IMR-90 (cell line): ENCODE results near the gene WDR5. TPM values are rescaled to one million over a fixed set of nuclear protein-coding genes. Genes with fewer than 3 reads are reported as not detected.

Experiments
- ATAC-seq: fragments of 200-7000 bp; cut with Tn5 transposase; 2 replicates; pipeline ENCODE4 v1.9.1; 2020; ENCODE audit warnings: low read depth, mild to moderate bottlenecking, moderate library complexity
- BruUV-seq: library from RNA; stranded (reverse); fragments of 400-500 nt; replicated peaks from 2 replicates; lab custom pipeline; 2021; lab: Mats Ljungman, UMichigan
- CTCF ChIA-PET: fragments of 300-600 bp; formaldehyde crosslinking; extraction: SDS; loops from one replicate; lab custom pipeline; 2021; ENCODE audit warnings: antibody characterized with exemption; lab: Yijun Ruan, JAX
- POLR2A ChIA-PET: fragments of 300-600 bp; sonication (Branson Sonifier 250); formaldehyde crosslinking; loops from one replicate; lab custom pipeline; 2022; ENCODE audit warnings: antibody characterized with exemption; ENCODE audit not compliant: unreplicated experiment; lab: Charles Lee
- DNase-seq: peaks from one replicate; pipeline ENCODE4 v3.0.0; 2013
- H2AFZ ChIP-seq: replicated peaks from 2 replicates; pipeline ENCODE3; 2013; ENCODE audit warnings: low read length, mild to moderate bottlenecking; ENCODE audit not compliant: poor library complexity
- H2AK5ac ChIP-seq: 2 replicates; pipeline ENCODE4 v1.6.1; 2013; ENCODE audit warnings: low read depth, low read length, inconsistent platforms
- H2AK9ac ChIP-seq: replicated peaks from 2 replicates; pipeline ENCODE3; 2013; ENCODE audit warnings: mild to moderate bottlenecking, low read depth, low read length, moderate library complexity; ENCODE audit not compliant: poor library complexity
- H2BK120ac ChIP-seq: 2 replicates; pipeline ENCODE4 v1.6.1; 2013; ENCODE audit warnings: low read depth, low read length, inconsistent platforms
- H2BK15ac ChIP-seq: 3 replicates; pipeline ENCODE4 v1.6.1; 2013; ENCODE audit warnings: low read depth, low read length, inconsistent platforms
- H2BK20ac ChIP-seq: 2 replicates; pipeline ENCODE4 v1.6.1; 2013; ENCODE audit warnings: low read depth, mild to moderate bottlenecking, inconsistent platforms, low read length, moderate library complexity
- H2BK5ac ChIP-seq: 2 replicates; pipeline ENCODE4 v1.6.1; 2013; ENCODE audit warnings: mild to moderate bottlenecking, low read depth, low read length, inconsistent platforms; ENCODE audit not compliant: poor library complexity, severe bottlenecking
- H3K14ac ChIP-seq: replicated peaks from 2 replicates; pipeline ENCODE4 v1.6.1; 2013; ENCODE audit warnings: low read depth, low read length, inconsistent platforms
- H3K18ac ChIP-seq: 2 replicates; pipeline ENCODE4 v1.6.1; 2013; ENCODE audit warnings: low read depth, low read length, control low read depth
- H3K23ac ChIP-seq: 2 replicates; pipeline ENCODE4 v1.6.1; 2013; ENCODE audit warnings: low read depth, low read length, inconsistent platforms
- H3K27ac ChIP-seq: 2 replicates; pipeline ENCODE4 v1.5.1; 2013; ENCODE audit warnings: mild to moderate bottlenecking, control low read depth, low read length; ENCODE audit not compliant: insufficient read depth
- H3K27me3 ChIP-seq: 2 replicates; pipeline ENCODE4 v1.6.1; 2013; ENCODE audit warnings: low read length; ENCODE audit not compliant: control insufficient read depth, insufficient read depth
- H3K36me3 ChIP-seq: 2 replicates; pipeline ENCODE4 v1.6.1; 2013; ENCODE audit warnings: low read length, mixed read lengths; ENCODE audit not compliant: control insufficient read depth, insufficient read depth
- H3K4ac ChIP-seq: 2 replicates; pipeline ENCODE4 v1.6.1; 2013; ENCODE audit warnings: low read depth, low read length, inconsistent platforms
- H3K4me1 ChIP-seq: 2 replicates; pipeline ENCODE4 v1.6.1; 2013; ENCODE audit warnings: low read length, mixed read lengths; ENCODE audit not compliant: control insufficient read depth, insufficient read depth
- H3K4me2 ChIP-seq: 2 replicates; pipeline ENCODE4 v1.6.1; 2013; ENCODE audit warnings: low read depth, mild to moderate bottlenecking, control low read depth, low read length, moderate library complexity
- H3K4me3 ChIP-seq: 2 replicates; pipeline ENCODE4 v1.5.1; 2013; ENCODE audit warnings: low read depth, mild to moderate bottlenecking, control low read depth, low read length, moderate library complexity; ENCODE audit not compliant: insufficient read depth
- H3K56ac ChIP-seq: 2 replicates; pipeline ENCODE4 v1.6.1; 2013; ENCODE audit warnings: low read length, inconsistent platforms; ENCODE audit not compliant: insufficient read depth; ENCODE audit errors: extremely low read depth
- H3K79me1 ChIP-seq, 2 experiments: 2 replicates each; pipeline ENCODE4 v1.6.1; 2013; ENCODE audit warnings: low read length in 2 of 2, inconsistent platforms in 1 of 2, low read depth in 1 of 2
- H3K9ac ChIP-seq: 2 replicates; pipeline ENCODE4 v1.6.1; 2013; ENCODE audit warnings: low read depth, low read length, control low read depth
- H3K9me1 ChIP-seq: 2 replicates; pipeline ENCODE4 v1.6.1; 2013; ENCODE audit warnings: low read length, inconsistent platforms; ENCODE audit not compliant: insufficient read depth
- H3K9me3 ChIP-seq: 2 replicates; pipeline ENCODE4 v1.6.1; 2013; ENCODE audit warnings: low read length; ENCODE audit not compliant: control insufficient read depth, insufficient read depth
- H4K20me1 ChIP-seq: 2 replicates; pipeline ENCODE4 v1.6.1; 2013; ENCODE audit warnings: low read length, inconsistent platforms; ENCODE audit not compliant: insufficient read depth
- H4K5ac ChIP-seq: 2 replicates; pipeline ENCODE4 v1.6.1; 2013; ENCODE audit warnings: mild to moderate bottlenecking, low read depth, low read length, control low read depth
- H4K8ac ChIP-seq, 2 experiments: 2 replicates each; pipeline ENCODE4 v1.6.1; 2013; ENCODE audit warnings: low read depth in 2 of 2, low read length in 2 of 2, control low read depth in 1 of 2, inconsistent platforms in 1 of 2
- H4K91ac ChIP-seq: 2 replicates; pipeline ENCODE4 v1.6.1; 2013; ENCODE audit warnings: low read depth, low read length, inconsistent platforms; ENCODE audit not compliant: insufficient read depth
- BHLHE40 ChIP-seq: fragments of 150-350 bp; IDR thresholded peaks from 2 replicates; pipeline ENCODE4 v1.6.1; 2016; ENCODE audit warnings: mild to moderate bottlenecking, low read depth, low read length
- CEBPB ChIP-seq: IDR thresholded peaks from 2 replicates; pipeline ENCODE4 v1.6.1; 2012; ENCODE audit warnings: low read depth, low read length, improper control_type of control experiment
- CTCF ChIP-seq: conservative IDR thresholded peaks from 2 replicates; pipeline ENCODE4 v1.5.1; 2012; ENCODE audit warnings: mild to moderate bottlenecking, low read depth, low read length, improper control_type of control experiment
- FOS ChIP-seq: fragments of 150-350 bp; IDR thresholded peaks from 2 replicates; pipeline ENCODE4 v1.6.1; 2016; ENCODE audit warnings: low read depth, low read length
- MAFK ChIP-seq: IDR thresholded peaks from 2 replicates; pipeline ENCODE4 v1.6.1; 2012; ENCODE audit warnings: low read depth, low read length, improper control_type of control experiment
- MAZ ChIP-seq: IDR thresholded peaks from 2 replicates; pipeline ENCODE4 v1.6.1; 2012; ENCODE audit warnings: low read depth, mild to moderate bottlenecking, low read length, improper control_type of control experiment, moderate library complexity, borderline replicate concordance
- MXI1 ChIP-seq: IDR thresholded peaks from 2 replicates; pipeline ENCODE4 v1.6.1; 2012; ENCODE audit warnings: low read depth, mild to moderate bottlenecking, low read length, moderate library complexity, borderline replicate concordance
- NFE2L2 ChIP-seq: fragments of 150-350 bp; IDR thresholded peaks from 2 replicates; pipeline ENCODE4 v1.6.1; 2016; ENCODE audit warnings: low read depth, mild to moderate bottlenecking, low read length
- POLR2A ChIP-seq: IDR thresholded peaks from 2 replicates; pipeline ENCODE4 v1.6.1; 2012; ENCODE audit warnings: mild to moderate bottlenecking, low read depth, low read length
- RAD21 ChIP-seq: IDR thresholded peaks from 2 replicates; pipeline ENCODE4 v1.6.1; 2012; ENCODE audit warnings: low read length, improper control_type of control experiment
- RCOR1 ChIP-seq: IDR thresholded peaks from 2 replicates; pipeline ENCODE4 v1.6.1; 2012; ENCODE audit warnings: mild to moderate bottlenecking, low read length, improper control_type of control experiment; ENCODE audit not compliant: insufficient replicate concordance
- RFX5 ChIP-seq: IDR thresholded peaks from 2 replicates; pipeline ENCODE4 v1.8.0; 2012; ENCODE audit warnings: low read depth, mild to moderate bottlenecking, low read length, moderate library complexity
- SMC3 ChIP-seq: fragments of 150-350 bp; IDR thresholded peaks from 2 replicates; pipeline ENCODE4 v1.6.1; 2016; ENCODE audit warnings: low read depth, mild to moderate bottlenecking, antibody characterized with exemption, low read length, moderate library complexity
- WGBS, 2 experiments: methylation state at CpG; one replicate each; pipeline versions ENCODE4 v1.1.5 to v1.1.7; 2013; ENCODE audit warnings: missing lambda C conversion rate in 2 of 2; ENCODE audit not compliant: insufficient read length in 1 of 2; ENCODE audit errors: extremely low coverage in 2 of 2; 5-methylcytosine and 5-hydroxymethylcytosine counted together
- dilution Hi-C: fragments of 300-500 bp; cut with HindIII; formaldehyde crosslinking; loops from one replicate; pipeline ENCODE4 v1.14.3; 2018; ENCODE audit warnings: low sequenced_read_pairs; ENCODE audit not compliant: unreplicated experiment
- in situ Hi-C: fragments of 300-500 bp; cut with MboI; formaldehyde crosslinking; loops from 3 replicates; pipeline ENCODE4 v1.14.3; 2019; ENCODE audit warnings: low sequenced_read_pairs, inconsistent platforms, mixed read lengths
- intact Hi-C: fragments of 100-400 bp; cut with micrococcal nuclease; formaldehyde crosslinking; loops from 2 replicates; pipeline ENCODE4 v1.10.0; 2022
- polyA plus RNA-seq, 3 experiments: library from polyadenylated mRNA; depleted of rRNA; stranded (reverse); fragments of >200 nt; gene quantifications; 2 replicates each; pipeline ENCODE4 v1.2.3, GENCODE V29; 2012; ENCODE audit warnings: low replicate concordance in 1 of 3
- total RNA-seq: library from RNA; depleted of rRNA; stranded (reverse); fragments of >200 nt; gene quantifications from 2 replicates; pipeline ENCODE4 v1.2.3, GENCODE V29; 2012
- TF ChIP-seq, protein P1 (sequence below): fragments of 150-350 bp; IDR thresholded peaks from 2 replicates; pipeline ENCODE4 v1.6.1; 2017; ENCODE audit warnings: mild to moderate bottlenecking, antibody characterized with exemption, low read length, low read depth
- TF ChIP-seq, protein P2 (sequence below): fragments of 150-350 bp; IDR thresholded peaks from 2 replicates; pipeline ENCODE4 v1.6.1; 2016; ENCODE audit warnings: low read depth, mild to moderate bottlenecking, low read length, moderate library complexity, borderline replicate concordance

WDR5 gene
- total and polyA plus RNA-seq, 2 of the 4 experiments (the other 2 are of a cell fraction) = 18.3 to 26.6 TPM

GRCh38 chr9:134198791-134199190 is 62.9 kb downstream of the WDR5 start:
- H3K56ac ChIP-seq = no peak overlapping the region
- H3K27me3 ChIP-seq = peaks cover 12% of the 10 kb centered on the region
- H2BK5ac ChIP-seq = no peak overlapping the region
- no peak overlapping the region for H2BK120ac ChIP-seq
- H4K20me1 ChIP-seq = no peaks in the 10 kb centered on the region
- H3K79me1 ChIP-seq = no peaks in the 10 kb centered on the region
- no peak overlapping the region for H2AK5ac ChIP-seq
- no peak overlapping the region for H3K18ac ChIP-seq
- no peak overlapping the region for H2BK15ac ChIP-seq
- H3K23ac ChIP-seq = no peak overlapping the region
- dilution Hi-C loops = no loop called here
- H3K14ac ChIP-seq = no peak overlapping the region
- ChIA-PET CTCF (no interaction called here), POLR2A (no interaction called here)
- H2BK20ac ChIP-seq = no peak overlapping the region
- no peaks in the 10 kb centered on the region for H3K36me3 ChIP-seq
- no peak overlapping the region for H3K9ac ChIP-seq
- no peak for ATAC-seq
- peaks cover 4% of the 10 kb centered on the region for H3K9me3 ChIP-seq
- no peaks in the 10 kb centered on the region for H3K4me1 ChIP-seq
- WGBS, 2 experiments = no CpG with 5 or more reads among the region's 3 CpGs
- H3K4me2 ChIP-seq = no peak overlapping the region
- no peak overlapping the region for H3K4me3 ChIP-seq
- H3K9me1 ChIP-seq = no peaks in the 10 kb centered on the region
- no peak overlapping the region for H2AFZ ChIP-seq
- TF ChIP-seq RCOR1 = no peak
- no peak for TF ChIP-seq MXI1
- TF ChIP-seq, protein P1, sequence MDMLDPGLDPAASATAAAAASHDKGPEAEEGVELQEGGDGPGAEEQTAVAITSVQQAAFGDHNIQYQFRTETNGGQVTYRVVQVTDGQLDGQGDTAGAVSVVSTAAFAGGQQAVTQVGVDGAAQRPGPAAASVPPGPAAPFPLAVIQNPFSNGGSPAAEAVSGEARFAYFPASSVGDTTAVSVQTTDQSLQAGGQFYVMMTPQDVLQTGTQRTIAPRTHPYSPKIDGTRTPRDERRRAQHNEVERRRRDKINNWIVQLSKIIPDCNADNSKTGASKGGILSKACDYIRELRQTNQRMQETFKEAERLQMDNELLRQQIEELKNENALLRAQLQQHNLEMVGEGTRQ = no peak
- TF ChIP-seq RFX5 = no peak
- TF ChIP-seq NFE2L2 = no peak
- TF ChIP-seq, protein P2, sequence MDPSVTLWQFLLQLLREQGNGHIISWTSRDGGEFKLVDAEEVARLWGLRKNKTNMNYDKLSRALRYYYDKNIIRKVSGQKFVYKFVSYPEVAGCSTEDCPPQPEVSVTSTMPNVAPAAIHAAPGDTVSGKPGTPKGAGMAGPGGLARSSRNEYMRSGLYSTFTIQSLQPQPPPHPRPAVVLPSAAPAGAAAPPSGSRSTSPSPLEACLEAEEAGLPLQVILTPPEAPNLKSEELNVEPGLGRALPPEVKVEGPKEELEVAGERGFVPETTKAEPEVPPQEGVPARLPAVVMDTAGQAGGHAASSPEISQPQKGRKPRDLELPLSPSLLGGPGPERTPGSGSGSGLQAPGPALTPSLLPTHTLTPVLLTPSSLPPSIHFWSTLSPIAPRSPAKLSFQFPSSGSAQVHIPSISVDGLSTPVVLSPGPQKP = no peak
- TF ChIP-seq SMC3 = no peak
- TF ChIP-seq MAZ = no peak
- no peak for TF ChIP-seq FOS
- no peak for TF ChIP-seq CEBPB
- no peak for TF ChIP-seq CTCF
- no peak for TF ChIP-seq MAFK
- TF ChIP-seq BHLHE40 = no peak
- TF ChIP-seq POLR2A = no peak
- no peak for TF ChIP-seq RAD21
- no peak overlapping the region for H4K91ac ChIP-seq
- no peak overlapping the region for H3K27ac ChIP-seq
- DNase-seq = no peak
- H2AK9ac ChIP-seq = no peak overlapping the region
- no TSS peak for BruUV-seq
- H4K5ac ChIP-seq = no peak overlapping the region
- H3K4ac ChIP-seq = no peak overlapping the region
- in situ Hi-C loops = no loop called here
- no peak overlapping the region for H4K8ac ChIP-seq
- intact Hi-C loops = no loop called here
